Left renal cortex interstitium (tissue), 4 donors: ENCODE data around the gene UBR4. TPM values are rescaled to one million over a fixed set of nuclear protein-coding genes. Genes with fewer than 3 reads are reported as not detected.

Experiments used
- DNase-seq, 4 donors: peaks; one replicate each; pipeline ENCODE4 v3.0.0-alpha.2; 2013; ENCODE audit warnings: low read depth in 4 of 4, low spot score in 2 of 4, missing footprints in 1 of 4
- polyA plus RNA-seq, 4 donors: library from polyadenylated mRNA; unstranded; fragments of 120-200 nt; gene quantifications; one replicate each; pipeline ENCODE4 v1.2.1, GENCODE V29; 2013; ENCODE audit not compliant: insufficient read length in 4 of 4

UBR4 gene
- polyA plus RNA-seq, 4 donors: 99.6 to 159 (median 126) TPM

DNA sequence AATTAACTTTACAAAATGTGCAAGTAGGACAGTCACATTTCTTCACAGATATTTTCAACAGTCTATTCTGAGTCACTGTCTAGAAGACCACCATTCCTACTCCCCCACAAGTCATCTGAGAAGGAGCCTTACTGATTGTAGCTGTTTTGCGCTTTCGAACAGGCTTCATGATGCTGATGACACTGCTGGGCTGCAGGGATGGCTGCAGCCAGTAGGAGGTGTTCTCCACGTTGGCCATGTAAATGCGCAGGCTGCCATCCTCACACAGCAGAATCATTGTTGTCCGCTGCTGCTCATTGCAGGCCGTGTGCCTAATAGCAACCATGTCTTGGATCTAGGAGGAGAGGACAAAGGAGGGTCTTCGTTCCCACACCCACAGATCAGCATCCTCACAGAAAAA is 56.9 kb downstream of the UBR4 start:
- no peak for DNase-seq

DNA sequence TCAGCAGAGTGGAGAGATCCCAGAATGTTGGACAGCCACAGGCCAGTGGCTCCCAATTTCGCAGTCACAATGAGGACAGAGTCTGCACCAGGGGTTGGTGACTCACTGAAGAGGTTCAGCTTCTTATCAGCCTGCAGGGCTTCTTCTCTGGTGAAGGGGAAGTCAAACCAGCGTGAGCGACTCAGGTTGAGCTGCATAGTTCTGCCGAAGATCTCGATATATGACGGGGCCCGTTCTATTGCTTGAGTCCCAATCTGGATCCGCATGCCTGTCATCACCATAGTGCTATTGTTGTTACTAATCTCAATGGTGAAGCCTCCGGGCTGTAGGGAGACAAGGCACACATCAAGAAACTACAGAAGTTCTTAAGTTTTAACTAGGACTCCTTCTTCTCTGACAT is 58.5 kb downstream of the UBR4 start:
- DNase-seq: no peak

DNA sequence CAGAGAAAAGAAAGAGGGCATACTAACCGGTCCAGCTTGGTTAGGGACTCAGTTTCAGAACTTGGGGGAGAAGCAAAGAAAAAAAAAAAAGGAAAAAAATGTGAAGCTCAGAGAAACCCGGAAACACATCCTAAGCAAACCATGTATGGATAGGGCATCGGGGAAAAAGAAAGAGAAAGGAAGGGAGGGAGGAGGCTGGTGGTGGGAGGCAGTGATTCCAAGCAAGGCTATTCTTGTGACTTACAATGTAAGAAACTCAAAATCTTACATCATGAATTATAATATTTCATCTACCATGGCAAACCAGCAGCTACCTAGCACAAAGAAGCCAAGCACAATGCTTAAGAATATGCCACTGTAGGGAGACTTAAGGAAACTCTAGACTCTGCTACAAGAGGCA is 60.3 kb downstream of the UBR4 start:
- no peak for DNase-seq

DNA sequence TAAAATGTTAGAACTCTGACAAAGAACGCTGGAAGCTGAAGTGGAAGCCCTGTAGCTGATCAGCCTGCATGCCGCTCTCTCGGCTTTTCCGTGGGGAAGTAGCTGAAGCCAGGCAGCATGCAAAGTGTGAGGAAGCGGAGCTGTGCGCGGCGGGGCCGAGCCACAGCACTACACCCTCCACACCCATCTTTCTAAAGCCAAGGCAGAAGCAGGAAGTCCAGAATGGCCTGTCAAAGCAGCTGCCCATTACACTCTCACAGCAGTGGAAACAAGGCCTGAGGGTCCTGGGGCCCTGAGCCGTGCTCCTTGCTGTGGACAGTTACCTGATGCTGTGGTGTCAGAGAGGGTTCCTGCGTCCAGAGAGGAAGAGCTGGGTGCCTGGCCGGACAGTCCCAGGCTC is 69.6 kb downstream of the UBR4 start:
- no peak for DNase-seq

DNA sequence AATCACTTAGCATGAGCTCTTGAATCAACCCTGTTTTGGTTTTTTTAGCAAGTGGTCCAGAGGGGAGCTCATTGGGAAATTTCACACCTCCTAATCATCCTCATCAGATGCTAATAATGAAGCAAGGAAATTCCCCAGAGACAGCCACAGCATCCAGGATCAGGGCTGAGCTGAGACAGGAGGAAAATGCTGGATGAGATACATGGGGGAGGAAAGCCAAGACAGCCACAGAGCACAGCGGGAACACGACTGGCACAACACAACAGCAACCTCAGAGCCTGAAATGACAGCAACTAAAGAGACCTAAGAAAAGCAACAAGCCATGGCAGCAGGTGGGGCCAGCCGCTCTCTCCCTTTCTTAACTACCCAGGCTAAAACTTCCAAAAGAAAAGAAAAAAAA is 70.4 kb downstream of the UBR4 start:
- DNase-seq: no peak

DNA sequence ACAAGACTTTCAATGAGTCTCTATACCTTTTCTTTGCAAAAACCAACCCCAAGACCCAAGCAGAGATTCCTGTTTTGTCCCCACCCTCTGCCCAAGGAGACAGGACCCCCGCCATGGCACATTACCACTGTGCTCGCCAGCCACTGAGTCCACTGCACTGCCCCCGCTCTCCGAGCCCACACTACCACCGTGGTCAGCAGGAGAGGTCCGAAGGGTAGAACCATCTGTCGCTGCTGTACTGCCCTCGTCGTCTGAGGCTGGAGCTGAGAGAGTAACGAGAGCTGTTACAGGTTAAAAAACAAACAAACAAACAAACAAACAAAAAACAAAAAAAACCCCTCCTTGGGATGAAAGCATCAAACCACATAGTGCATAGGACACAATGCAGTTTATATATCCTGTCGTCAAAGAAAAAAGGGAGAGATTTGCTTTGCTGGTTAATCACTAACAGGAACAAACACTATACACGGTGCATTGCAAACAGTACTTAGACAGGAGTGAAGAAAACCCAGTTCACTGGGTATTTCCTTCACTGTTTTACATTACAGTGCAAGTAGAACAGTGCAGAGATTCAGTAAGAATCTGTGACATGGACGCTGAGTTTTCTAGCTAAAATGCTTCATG is 71.0 kb downstream of the UBR4 start:
- DNase-seq: no peak

DNA sequence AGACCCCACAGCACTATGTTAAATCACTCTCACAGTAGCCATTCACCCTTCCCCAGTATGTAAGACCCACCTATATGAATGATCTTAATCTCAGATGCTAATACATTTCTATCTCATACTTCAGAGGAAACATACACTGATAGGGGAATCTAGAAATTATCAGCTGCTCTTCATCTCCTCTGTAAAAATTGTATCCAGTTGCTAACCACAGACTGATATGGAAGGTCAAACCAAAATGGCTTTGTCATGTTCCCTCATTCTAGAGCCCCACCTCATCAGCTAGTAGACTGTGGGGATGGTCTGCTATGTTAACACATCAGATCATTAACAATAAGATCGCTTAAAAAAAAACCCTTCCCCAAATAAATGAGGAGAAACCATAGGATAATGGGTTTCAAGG is 71.7 kb downstream of the UBR4 start:
- DNase-seq: no peak

DNA sequence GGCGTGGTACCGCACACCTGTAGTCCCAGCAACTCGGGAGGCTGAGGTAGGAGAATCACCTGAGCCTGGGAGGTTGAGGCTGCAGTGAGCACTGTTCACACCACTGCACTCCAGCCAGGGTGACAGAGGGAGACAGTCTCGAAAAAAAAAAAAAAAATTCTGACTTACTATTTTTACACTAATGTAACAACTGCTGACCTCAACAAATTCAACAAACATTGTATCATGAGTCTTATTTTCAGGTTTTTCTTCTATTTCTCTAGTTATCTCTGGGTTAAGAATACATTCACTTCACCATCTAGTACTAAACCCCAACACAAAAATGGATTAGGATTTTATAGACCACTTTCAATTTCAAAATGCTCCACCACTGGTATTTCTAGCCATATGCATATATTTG is 72.9 kb downstream of the UBR4 start:
- no peak for DNase-seq

DNA sequence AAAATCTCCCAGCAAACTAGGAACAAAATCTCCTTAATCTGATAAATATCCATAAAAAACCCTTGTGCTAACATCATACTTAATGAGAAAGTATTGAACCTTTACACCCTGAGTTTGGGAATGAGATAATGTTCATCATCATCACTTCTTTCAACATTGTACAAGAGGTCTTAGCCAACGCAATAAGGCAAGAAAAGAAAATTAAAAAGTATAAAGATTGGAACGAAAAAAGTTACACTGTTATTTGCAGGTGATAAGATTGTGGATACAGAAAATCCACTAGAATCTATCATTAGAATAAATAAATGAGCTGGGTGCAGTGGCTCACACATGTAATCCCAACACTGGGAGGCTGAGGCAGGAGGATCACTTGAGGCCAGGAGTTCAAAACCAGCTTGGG is 76.7 kb downstream of the UBR4 start:
- no peak for DNase-seq

DNA sequence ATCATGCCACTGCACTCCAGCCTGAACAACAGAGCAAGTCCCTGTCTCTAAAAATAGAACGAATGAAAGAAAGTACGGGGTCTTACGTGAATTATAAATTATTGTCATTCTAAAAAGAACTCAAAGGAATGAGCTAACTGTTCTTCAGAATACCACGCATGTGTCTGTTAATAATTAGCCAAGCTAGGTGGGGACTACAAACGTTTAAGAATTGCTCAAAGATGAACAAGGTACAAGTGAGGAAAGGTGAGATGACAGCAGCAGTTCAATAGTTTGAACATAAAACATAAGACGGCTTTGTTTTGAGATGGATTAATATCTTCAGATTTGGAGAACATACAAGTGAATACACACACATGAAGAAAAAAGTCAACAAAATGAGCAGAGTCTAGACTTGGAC is 79.6 kb downstream of the UBR4 start:
- no peak for DNase-seq

DNA sequence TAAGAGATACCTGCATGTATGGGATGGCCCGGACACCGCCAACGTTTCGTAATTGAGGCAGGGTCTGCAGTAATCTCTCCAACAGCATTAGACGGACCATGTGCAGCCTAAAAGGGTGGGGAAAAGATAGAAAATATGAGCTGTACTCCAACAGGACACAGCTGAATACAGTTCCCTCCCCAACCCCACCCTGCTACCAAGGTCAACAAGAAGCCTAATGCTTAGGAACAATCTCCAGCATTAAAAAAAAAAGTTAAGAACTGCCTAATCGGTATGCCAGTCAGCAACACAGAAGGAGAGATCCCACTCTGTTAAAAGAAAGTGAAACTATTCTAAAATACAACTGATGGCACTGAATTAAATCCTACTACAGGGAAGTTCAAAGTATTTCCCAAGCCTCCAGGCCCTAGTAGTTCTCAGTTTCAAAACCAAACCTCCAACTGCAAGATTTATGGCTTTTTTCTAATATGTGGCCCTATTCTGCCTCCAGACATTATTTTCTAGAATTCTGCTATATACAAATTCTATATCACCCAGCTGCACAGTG is 81.0 kb downstream of the UBR4 start:
- DNase-seq: no peak

DNA sequence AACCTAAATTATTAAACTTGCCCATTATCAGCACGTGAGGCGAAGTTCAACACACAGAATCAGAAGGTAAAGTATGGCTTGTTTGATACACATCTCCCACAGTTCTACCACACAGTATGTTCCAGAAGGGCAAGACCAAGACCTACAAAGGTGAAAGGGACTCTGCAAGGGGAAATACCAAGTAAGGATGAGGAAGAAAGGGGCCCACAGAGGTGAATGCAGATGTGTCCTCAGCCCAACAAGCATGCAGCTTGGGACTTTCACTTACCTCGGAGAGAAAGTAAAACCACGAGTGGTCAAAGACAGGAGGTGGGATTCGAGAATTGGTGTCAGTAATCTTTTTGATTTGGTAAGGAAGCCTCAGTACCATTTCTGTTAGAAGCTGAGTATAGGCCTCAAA is 85.8 kb downstream of the UBR4 start:
- DNase-seq: no peak

DNA sequence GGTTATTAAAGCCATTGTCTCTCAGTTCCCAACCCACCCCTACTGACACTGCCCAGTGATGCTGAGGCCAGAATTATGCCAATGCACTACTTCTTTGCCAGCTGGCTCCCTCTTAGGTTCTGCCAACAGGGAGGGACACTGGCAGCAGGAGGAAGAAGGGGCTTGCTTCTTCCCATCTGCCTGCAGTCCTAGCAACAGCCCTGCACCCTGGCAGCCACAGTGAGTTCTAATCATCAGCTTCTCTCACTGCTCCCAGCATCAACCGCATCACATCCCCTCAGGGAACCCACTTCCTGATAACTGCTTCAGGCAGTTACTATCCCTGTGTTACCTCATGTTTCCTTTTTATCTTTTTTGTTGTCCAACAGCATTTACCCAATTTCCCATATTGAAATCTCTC is 86.2 kb downstream of the UBR4 start:
- DNase-seq: no peak

DNA sequence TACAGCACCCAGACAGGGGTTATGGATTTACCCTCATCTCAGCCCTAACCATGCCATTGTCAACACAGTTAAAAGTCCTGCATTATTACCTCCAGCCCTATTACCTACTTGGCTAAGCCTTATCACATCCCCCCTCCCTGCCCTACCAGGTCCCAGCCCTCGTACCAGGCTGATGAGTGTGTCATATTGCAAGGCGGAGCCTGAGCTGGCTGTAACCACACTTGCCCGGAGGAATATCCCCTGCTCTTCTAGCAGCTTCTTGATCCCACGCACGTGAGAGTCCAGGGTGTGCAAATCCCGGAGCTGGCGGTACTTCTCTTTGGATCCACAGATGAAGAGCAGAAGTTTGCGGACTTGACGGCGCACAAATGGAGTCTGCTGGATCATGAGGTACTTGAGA is 87.4 kb downstream of the UBR4 start:
- no peak for DNase-seq

DNA sequence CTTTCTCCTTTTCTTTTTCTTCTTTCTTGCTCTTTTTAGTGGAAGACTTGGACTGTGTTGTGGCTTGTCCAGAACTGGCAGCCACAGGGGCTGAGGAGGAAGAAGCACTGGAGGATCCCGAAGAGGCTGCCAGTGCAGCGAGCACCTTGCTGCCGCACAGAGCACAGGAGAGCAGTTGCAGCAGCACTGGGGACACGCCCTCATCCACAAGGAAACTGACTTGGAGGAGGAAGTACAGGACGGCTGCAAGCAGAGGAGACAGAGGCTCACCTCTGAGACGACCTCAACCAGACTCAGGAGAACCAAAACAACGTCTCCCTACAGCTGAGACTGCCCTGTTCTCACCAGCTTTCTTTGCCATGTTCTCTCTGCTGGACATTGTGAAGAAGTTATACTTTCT is 88.9 kb downstream of the UBR4 start:
- DNase-seq: no peak

DNA sequence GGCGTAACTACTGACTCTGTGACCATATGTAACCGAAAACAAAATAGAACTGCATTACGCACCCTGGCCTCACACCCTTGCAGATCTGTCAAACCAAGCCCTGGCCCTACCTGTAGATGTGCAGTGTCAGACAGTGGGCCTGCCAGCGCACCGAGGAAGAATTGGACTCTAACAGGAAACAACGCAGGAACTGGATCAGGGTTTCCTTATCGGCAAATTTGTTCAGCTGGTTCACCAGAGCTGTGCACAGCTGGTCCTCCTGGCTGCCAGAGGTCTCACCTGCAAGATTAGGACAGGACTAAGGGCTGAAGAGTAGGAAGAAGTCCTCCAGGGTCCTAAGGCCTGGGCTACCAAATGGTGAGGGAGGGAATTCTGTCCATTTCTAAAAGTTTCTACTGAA is 90.0 kb downstream of the UBR4 start:
- DNase-seq: no peak

DNA sequence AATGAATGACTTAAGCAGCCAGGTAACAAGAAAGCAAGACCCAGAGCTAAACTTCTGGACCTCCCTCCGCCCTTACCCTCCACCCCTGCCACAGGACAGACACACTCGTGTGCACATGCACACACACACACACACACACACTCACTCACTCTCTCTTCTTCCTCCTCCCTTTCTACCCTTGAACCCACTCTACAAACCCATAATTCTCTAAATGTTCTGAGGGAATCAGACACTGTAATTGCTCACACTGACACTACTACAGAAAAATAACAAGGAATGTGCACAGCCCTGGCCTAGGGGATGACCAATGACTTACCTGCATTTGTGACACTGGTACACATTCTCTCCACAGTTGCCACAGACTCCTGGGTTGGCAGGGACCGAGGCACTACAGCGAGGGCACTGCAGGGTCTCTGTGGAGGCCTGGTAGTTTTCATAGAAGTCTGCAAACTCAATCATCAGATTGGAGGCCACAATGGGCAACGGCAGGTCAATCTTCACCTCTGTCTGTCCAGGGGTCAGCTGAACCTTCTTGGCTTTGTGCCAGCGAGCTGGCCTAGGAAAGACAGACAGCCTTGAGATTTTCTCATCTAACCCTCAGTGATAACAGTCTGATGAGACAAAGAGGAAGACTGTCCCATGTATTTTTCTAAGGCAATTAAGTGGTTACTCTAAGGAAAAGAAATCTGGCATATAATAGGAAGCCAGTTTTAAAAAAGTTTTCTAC is 94.8 kb downstream of the UBR4 start:
- DNase-seq: no peak

DNA sequence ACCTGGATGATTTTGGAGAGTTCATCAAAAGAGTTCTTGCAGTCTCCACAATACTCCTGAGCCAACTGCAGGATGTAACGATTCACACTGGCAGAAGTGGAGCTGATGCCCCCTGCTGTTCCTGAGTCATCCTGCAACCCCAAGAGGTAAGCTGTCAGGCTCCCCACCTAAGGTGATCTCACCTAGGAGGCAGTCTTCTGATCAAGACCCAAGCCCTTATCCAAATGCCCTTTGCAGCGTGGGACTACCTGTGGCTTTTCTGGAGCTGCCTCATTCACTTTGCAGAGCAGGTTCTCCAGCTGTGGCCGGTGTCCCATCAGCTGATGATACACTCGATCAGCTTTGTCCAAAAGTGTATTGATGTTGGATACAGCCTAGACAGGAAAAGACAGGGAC is 96.4 kb downstream of the UBR4 start:
- peak in 1 of 4 donors; percentile 41 for DNase-seq

DNA sequence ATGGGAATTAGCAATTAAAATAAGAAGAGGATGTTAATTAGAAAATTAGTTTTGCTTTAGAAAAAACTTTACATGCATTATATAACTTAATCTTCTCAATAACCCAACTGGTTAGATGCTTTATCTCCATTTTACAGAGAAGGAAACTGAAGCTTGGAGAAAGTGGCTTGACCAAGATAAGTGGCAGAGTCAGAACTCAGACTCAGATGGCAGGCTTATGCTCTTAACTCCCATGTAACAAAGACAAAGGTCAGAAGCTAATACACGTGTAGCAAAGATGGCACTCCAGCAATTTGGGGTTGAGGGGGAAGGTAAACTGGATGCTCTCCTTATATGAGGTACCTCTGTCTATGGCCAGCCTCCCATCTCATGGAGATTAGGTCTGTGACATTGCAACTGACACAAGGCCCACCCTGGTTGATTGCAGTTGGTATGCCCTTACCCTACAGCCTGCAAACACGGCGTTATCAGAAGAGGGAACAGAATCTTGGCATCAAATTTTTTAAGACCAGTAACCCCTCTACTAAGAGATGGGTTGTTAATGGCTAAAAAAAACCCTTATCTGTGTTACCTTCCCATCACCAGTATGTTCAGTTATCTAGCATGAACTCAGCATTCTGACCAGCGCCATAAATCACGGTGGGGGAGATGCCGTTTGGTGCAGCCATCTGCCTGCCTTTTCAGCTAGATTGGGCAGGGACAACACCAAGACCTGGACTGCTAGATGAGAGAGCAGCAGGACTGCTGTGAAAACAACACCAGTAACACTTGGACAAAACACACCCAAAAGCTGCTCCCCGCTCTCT is 97.0 kb downstream of the UBR4 start:
- no peak for DNase-seq

DNA sequence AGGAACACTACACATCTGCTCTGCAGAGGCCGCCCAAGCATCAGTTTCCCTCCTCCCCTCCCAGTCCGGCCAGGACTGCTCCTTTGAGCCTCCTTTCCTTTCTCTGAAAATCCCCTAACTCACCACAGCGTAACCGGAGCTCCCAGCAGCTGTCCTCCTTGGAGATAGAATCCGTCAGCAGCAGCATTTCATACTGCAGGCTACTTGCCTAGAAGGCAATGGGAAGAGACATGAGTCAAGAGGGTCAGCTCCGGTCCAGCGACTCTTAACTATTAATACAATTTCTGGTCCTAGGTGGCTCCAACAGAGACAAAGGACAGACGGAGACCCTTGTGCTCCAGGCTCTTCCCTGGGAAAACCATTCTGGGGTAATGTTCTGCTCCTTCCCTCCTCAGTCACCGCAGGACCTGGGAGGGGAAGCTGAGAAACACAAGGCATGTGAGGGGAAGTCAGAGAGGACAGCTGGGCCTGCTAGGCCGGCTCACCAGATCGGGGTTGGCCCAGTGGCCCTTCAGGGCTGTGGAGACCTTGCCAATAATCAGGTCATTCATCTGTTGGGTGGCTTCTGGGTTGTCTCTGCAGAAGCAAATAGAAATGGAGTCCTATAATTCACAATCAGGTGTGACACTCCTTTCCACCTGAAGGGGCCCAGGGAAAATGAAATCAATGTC is 99.7 kb downstream of the UBR4 start:
- peak in 1 of 4 donors; percentile 15 for DNase-seq

DNA sequence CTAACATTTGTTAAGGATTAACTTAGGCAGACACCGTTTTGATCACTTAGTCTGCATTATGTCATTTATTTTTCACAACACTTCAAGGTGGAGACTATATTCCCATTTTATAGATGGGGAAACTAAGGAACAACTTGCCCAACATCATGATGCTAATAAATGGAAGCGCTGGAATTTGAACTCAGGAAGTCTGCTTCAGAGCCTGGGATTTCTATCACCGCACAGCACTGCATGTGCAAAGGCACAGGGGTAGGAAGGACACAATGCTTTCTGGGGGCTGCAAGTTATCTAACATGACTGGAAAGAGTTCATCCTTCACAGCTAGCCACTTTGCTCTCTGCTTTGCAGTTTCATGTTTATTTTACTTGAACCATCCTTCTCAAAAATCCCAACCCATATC is 100.5 kb downstream of the UBR4 start:
- no peak for DNase-seq
